Hematopoietic multipotent progenitor cell treated with erythropoietin and hydrocortisone succinate and interleukin-3 and kit ligand, for 15 days (in vitro differentiated cells): ENCODE results near the gene ANO1.
"Not testable (repeated sequence)": the region's sequence is repeated elsewhere in the genome, so short reads cannot be mapped to it uniquely, and the experiment has no call there.

Experiments used
- DNase-seq: peaks from one replicate; pipeline ENCODE4 v3.0.0-alpha.2; 2015; ENCODE audit warnings: low spot score

The ANO1 gene

DNA sequence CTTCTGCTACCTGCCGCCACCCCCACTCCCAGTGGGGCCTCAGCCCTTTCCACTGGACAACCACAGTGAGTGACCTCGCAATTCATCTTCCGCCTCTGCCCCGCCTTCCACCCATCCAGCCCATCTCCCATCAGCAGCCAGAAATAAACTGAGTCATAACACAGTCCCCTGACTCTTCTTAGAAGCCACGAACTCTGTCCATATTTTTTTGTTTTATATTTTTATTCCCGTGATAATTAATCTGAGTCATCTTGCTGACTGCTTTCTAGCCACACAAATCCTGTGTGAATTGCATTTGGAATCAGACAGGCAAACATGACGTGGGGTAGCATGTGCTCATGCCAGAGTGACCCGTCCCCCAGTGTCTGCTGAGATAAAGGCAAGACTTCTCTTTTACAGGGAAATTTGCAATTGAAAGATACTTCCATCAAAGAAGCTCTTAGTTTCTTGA is 132.0 kb downstream of the ANO1 start:
- DNase-seq, result no peak

DNA sequence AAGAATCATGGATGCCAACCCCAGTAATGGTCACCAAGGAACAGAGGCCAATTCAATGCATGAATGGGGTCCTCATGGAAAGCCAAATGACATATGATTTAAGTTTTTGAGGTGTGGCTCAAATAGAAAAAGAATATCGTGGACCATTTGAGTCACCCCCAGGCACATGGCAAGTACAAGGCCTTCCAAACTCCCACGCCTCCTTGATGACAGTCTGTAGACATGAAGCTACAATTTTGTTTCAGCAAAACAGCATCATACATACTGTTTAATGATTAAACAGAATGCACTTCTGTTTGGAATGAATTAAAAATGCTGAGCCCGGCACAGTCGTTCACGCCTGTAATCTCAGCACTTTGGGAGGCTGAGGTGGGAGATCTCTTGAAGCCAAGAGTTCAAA is 132.4 kb downstream of the ANO1 start:
- DNase-seq, result no peak

DNA sequence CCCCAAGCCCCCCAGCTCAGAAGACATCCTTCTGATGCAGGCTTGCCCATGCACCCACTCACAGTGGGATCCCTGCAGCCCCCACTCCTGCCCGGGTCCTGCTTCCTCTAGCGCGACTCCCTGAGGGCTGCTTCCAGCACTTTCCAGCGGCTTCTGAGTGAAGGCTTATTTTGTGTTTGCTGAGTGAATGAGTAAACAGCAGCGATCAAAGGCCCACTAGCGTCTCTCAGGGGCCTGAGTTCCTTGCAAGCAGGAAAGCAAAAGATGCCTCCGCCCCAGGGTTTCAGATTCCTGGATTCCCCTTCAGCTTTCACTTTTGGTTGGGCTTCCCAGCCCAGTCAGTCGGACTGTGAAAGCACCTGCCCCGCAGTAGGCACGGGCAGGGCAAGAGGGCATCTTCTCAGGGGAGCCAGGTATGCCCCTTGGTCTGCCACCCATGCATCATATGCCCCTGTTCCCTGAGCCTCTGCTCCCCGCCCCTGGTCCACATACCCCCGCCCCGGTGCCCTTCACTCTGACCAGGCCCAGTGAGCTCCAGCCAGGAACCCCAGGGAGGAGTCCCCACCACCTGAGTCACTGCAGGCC is 134.2 kb downstream of the ANO1 start:
- no peak for DNase-seq

DNA sequence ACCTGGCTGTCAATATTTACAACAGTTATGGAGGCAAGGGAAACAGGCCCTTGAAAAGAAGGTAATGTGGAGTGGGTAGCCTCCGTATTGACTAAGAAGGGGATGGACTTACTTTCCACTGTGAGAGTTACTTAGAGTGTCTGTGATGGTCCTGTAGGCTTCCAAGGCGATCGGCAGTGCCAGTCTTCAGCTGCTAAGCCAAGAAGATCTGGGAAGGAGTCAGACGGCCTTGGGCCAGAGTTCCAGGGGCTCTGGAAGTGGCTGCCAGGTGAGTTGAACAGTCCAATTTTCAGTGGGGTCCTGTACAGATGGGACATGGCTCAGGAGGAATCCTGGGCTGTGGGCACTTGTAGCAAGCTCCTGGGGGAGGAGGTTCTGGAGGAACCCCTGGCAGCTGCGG is 139.3 kb downstream of the ANO1 start:
- not testable (repeated sequence) for DNase-seq

DNA sequence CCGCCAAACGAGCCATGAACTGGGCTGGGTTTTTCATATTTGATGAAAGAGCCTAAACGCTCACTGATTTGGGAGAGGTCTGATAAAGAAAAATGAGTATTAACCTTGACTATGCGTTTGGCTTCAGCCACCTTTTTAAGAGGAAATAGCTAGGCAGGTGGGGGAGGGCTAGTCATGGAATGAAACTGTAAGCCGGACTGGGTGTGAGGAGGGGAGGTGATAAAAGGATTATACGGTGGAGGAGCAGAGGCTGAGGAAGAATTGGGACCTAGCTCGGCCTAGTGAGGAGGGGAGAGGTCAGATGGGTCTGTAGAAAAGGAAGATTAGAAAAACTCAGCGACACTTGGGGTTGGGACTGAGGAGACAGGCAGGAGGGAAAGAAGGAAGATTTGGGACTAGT is 140.0 kb downstream of the ANO1 start:
- not testable (repeated sequence) for DNase-seq

DNA sequence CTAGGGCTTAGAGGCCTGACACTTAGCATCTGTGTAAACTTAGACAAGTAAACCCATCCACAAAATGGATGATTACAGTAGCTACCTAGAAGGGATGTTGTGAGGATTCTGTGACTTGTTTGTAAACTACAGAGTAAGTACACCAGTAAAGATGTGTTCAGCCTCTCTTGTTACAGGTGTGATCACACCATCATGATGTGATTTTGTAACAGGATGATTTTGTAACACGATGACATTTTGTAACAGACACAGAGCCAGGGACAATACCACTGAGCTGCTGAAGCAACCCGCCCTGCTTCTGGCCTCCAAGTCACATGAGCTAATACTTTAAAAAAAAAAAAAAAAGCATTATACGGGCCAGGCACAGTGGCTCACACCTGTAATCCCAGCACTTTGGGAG is 142.0 kb downstream of the ANO1 start:
- no peak for DNase-seq

DNA sequence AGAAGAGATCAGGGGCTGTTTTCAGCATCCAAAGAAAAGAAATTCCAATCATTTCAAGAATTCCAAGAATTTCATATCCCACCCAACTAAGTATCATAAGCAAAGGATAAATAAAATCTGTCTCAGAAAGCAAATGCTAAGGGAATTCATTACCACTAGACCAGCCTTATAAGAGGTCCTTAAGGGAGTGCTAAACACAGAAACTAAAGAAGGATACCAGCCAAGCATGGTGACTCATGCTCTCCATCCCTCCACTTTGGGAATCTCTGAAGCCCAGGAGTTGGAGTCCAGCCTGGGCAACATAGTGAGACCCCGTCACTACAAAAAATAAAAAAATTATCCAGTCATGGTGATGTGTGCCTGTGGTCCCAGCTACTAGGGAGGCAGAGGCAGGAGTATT is 142.8 kb downstream of the ANO1 start:
- no peak for DNase-seq

DNA sequence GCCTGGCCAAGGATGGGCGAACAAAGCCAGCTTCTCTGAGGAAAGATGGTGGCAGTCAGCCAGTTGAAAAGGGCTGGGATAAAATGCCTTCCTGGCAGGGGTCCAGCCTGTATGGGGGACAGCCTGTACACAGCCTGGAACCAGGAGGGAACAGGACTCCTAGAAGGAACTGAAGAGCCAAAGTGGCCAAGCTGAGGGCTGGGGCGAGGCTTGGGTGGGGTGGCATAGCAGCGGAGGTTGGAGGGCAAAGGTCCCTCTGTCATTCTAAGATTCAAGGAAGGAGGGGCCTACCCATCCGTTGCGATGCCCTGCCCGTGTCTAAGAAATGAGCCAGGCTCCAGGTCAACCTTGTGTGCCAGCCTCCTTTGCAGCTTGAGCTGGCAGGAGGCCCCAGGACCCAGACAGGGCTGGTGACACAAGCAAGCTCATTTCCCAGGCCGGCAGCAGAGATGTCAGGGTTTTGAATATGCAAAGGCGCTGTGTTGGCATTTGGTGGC is 147.6 kb downstream of the ANO1 start:
- DNase-seq, result no peak

DNA sequence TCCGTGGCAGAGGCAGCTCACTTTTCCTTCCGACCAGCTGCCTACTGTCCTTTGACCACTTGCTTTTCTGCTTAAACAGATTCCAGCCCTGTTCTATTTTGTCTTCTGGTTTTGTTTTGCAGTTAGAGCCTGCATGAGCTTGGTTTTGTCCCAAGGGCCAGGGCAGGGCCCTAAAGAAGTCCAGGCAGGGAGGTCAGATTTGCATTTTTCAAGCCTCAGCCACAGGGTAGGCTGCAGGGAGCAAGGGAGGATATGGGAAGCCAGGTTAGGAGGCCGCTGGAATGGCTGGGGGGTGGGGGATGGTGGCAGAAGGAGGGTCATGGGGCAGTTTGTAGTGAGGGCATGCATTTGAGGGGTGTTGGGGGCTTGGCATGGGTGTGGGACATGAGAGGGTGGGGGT is 148.1 kb downstream of the ANO1 start:
- no peak for DNase-seq

DNA sequence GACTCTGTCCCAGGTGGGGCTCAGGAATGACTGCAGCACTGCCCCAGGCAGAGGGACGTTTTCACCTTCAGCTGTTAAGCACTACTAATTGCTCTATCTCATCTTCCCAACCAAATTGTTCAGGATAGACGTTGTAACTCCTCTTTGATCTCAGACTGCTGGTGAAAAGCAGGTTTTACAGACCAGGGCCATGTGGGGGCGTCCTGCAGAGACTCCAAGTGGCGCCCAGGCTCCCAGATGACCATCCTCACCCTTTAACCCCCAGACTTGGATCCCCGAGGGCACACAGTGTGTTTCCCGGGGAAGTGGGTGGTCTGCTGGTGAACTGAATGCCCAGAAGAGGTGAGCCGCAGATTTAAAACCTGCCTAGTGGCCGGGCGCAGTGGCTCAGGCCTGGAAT is 148.8 kb downstream of the ANO1 start:
- no peak for DNase-seq

DNA sequence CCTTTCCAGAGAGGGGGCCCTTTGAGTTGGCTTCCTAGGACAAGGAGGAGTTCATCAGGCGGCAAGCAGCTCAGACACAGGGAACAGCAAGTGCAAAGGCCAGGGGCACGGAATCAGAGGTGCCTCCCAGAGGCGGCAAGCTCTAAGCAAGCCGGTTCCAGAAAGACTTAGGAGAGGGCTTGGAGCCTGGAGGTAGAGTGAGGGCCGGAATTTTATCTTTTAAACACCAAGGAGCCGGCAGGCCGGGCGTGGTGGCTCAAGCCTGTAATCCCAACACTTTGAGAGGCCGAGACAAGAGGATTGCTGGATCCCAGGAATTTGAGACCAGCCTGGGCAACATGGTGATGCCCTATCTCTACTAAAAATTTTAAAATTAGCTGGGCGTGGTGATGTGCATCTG is 151.6 kb downstream of the ANO1 start:
- no peak for DNase-seq

DNA sequence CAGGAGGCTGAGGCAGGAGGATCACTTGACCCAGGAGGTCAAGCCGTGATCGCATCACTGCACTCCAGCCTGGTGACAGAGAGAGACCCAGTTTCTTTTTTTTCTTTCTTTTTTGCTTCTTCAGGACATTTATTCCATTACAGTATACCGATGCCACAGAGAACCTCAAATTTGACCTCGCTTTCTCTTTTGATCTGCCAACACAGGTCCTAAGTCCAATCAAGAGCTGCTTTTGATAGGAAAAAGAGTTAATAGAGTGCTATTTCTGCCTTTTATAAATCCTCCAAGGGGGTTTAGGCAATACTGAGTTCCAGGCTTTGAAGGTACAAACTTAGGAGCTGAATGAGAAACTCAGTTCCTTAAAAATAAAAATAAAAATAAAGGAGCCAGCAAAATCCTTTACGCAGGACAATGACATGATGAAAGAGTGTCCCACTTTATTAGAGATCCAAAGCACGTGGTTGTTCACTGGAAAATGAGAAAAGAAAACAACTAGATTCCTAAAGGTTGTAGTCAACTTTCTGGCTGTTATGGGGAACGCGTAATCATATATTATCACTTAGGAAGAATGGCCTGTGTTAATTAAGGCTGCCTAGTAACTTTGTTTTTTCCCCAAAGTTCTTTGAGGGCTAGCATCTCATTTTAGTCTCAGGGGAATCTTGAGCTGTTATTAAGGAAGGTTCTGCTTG is 152.2 kb downstream of the ANO1 start:
- DNase-seq, result no peak

DNA sequence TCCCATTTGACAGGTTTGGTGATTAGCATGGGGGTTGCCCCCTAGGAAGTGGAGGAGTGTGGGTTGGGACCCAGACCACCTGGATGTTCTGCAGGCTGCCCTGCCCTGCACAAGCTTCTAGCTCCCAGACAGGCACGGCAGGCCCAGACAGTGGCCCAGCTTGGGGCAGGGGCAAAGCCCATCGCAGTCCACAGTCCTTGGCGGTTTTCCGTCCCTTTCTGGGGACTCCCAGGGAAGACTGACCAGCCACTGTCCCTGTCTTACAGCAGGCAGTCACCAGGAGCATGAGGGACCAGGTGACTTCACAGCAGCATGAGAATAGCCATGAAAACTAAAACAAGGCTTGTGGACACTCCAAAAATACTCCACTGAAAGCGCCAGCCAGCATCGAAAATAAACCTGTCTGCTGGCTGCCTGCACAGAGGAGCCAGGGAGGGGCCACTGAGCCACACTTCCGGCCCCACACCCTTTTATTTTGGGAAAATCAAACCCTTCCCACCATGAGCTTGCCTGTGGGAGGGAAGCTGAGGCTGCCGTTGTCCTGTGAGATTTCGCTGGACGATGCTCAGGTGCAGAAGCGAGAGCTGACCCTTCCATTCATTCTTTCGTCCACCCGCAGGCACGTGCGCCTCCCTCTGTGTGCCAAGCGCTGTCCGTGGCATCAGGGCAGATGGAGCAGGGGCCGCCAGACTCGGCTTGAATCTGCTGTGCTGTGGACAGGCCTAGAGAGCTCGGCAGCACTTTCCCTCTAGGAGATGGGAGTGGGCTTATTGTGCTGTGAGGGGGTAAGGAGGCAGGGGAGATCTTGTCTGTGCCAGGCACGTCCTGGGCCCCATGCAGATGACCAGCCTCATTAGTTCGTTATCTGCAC is 153.0 kb downstream of the ANO1 start:
- no peak for DNase-seq

DNA sequence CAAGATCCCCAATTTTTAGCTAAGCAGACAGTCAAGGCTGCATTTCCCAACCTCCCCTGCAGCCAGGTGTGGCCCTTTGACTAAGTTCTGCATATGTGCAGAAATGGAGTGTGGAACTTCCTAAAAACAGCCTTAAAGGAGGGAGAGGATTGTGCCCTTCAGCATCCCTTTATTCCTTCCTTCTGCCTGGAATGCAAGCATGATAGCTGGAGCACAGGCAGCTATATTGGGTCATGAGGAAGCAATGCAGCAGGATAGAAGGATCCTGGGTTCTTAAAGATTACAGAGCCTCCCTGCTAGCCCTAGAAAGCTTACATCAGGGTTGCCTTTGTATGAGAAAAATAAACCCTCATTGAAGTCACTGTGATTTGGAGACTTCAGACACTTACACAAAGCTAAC is 154.9 kb downstream of the ANO1 start:
- DNase-seq, result no peak

DNA sequence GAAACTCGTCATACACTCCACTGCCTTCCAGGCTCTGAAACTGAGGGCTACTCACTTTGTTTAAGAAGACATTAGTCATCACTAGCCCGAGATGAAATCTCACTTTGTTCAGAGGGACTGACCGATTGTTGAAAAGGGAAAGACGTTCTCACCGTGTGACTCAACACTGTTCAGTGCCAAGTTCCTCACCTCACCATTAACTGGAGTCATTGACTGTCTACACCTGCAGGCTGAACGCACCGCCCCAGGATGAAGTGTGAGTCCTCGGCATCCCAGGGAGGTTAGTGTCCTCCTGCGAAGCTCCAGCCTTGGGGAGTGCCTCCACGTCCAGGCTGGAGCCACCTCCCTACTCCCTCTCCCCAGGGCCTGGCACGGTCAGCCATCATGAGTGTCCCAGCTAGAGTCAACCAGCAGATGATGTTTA is 155.4 kb downstream of the ANO1 start:
- DNase-seq, result no peak

DNA sequence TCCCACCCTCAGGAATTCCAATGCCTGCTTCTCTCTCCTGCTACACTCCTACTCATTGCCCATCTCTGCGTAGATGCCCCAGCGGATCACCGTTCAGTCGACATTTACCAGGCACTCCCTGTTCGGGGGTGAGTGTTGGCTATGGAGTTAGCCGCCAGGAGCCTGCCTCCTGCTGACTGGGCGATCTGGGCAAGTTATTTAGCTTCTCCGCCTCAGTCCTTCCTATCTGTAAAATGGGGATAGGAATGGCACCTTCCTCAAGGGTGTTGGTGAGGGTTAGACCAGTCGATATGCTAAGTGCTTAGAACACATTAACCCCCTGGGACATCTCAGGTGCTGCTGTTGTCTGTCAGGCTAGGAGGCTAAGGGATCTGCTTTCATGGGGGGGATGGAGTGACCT is 155.8 kb downstream of the ANO1 start:
- DNase-seq, result no peak
